Body of pancreas (tissue), 4 donors: ENCODE data around the gene ZNF423.

Source experiments
- CTCF ChIP-seq, 7 experiments: fragments of 450-650 bp in 4 of 7; fragments of 200-600 bp in 3 of 7; sonication (generic) in 3 of 7; IDR thresholded peaks; one replicate each; pipeline ENCODE4 v1.5.1; 2016 to 2019; ENCODE audit warnings: antibody characterized with exemption in 7 of 7
- POLR2A ChIP-seq, 3 donors: fragments of 450-650 bp; IDR thresholded peaks; one replicate each; pipeline ENCODE4 v1.6.1; 2016; ENCODE audit warnings: antibody characterized with exemption in 3 of 3, mild to moderate bottlenecking in 2 of 3

DNA sequence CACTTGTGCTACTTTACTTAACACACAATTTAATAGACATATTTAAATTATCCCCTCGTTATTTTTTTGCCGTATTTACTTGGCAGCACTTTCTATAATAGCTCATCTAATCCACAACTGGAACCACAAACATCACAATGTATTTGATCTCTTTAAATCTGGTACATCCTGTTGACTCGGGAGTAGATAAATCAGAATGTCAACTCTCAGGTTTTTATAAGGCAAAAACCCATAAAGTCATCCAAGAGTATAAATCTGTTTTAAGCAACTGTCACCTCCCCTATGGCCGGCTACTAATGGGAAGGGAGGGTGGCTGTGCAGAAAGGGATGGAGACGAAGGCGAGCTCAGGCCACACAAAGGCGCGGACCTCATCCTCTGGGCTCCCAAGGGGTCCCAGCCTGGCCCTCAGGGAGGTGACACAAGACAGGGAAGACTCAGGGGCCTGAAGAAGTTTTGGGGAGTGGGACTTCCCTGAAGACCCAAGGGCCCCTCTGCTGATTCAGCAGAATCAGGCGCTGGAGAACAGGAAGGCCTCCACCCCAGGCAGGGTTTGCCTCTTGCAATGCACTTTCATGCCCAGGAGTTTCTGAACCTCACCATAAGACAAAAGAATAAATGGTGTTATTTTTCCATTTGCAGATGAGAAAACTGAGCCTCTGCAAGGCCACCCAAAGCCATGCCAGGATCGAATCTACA lies 122.5 kb downstream of the ZNF423 start:
- TF ChIP-seq CTCF (IDR thresholded peaks at IDR 0.05) (no peak), POLR2A (IDR thresholded peaks at IDR 0.05) (no peak)
